ENCODE data around the gene UGT1A7.
"Not testable (repeated sequence)": the region's sequence is repeated elsewhere in the genome, so short reads cannot be mapped to it uniquely, and the experiment has no call there.

UGT1A7 gene

GRCh38 chr2:233651430-233651829, 30.3 kb upstream of the UGT1A7 start:
- TF ChIP-seq ESRRG (CRISPR knock-in tag; IDR thresholded peaks at IDR 0.05) (no peak), TCF4 (CRISPR knock-in tag; IDR thresholded peaks at IDR 0.05; ENCODE audit: borderline replicate concordance) (no peak), GLIS3 (CRISPR knock-in tag; IDR thresholded peaks at IDR 0.05) (no peak), SNAI2 (CRISPR knock-in tag; IDR thresholded peaks at IDR 0.05) (no peak), ZC3H10 (CRISPR knock-in tag; IDR thresholded peaks at IDR 0.05) (no peak), CSDC2 (CRISPR knock-in tag; IDR thresholded peaks at IDR 0.05) (no peak), TSHZ2 (CRISPR knock-in tag; IDR thresholded peaks at IDR 0.05) (no peak), ZNF8 (CRISPR knock-in tag; IDR thresholded peaks at IDR 0.05) (no peak), CREB5 (CRISPR knock-in tag; IDR thresholded peaks at IDR 0.05; ENCODE audit: low read depth) (no peak)
- ATAC-seq: no peak

GRCh38 chr2:233654501-233654900, 27.2 kb upstream of the UGT1A7 start:
- ATAC-seq: no peak
- TF ChIP-seq ZNF8 (CRISPR knock-in tag; IDR thresholded peaks at IDR 0.05) (no peak), POU6F1 (CRISPR knock-in tag; IDR thresholded peaks at IDR 0.05; ENCODE audit: borderline replicate concordance, low read depth) (no peak)

GRCh38 chr2:233655043-233655442, 26.7 kb upstream of the UGT1A7 start:
- ATAC-seq: no peak
- TF ChIP-seq ZNF8 (CRISPR knock-in tag; IDR thresholded peaks at IDR 0.05) (no peak), SNAI2 (CRISPR knock-in tag; IDR thresholded peaks at IDR 0.05) (no peak), CREB5 (CRISPR knock-in tag; IDR thresholded peaks at IDR 0.05; ENCODE audit: low read depth) (no peak), RARB (CRISPR knock-in tag; IDR thresholded peaks at IDR 0.05) (no peak), BACH2 (CRISPR knock-in tag; IDR thresholded peaks at IDR 0.05; ENCODE audit: borderline replicate concordance) (no peak), OSR1 (CRISPR knock-in tag; IDR thresholded peaks at IDR 0.05) (no peak), ESRRG (CRISPR knock-in tag; IDR thresholded peaks at IDR 0.05) (no peak), CSRNP3 (CRISPR knock-in tag; IDR thresholded peaks at IDR 0.05) (no peak), ZC3H10 (CRISPR knock-in tag; IDR thresholded peaks at IDR 0.05) (no peak), ZNF565 (CRISPR knock-in tag; conservative IDR thresholded peaks at IDR 0.05; ENCODE audit: low read depth) (no peak), TSHZ2 (CRISPR knock-in tag; IDR thresholded peaks at IDR 0.05) (no peak), POU6F1 (CRISPR knock-in tag; IDR thresholded peaks at IDR 0.05; ENCODE audit: borderline replicate concordance, low read depth) (no peak), ARNTL (CRISPR knock-in tag; IDR thresholded peaks at IDR 0.05; ENCODE audit: borderline replicate concordance, low read depth) (no peak), PPARA (CRISPR knock-in tag; IDR thresholded peaks at IDR 0.05; ENCODE audit: borderline replicate concordance) (no peak), ISL1 (CRISPR knock-in tag; IDR thresholded peaks at IDR 0.05) (no peak), TOX (CRISPR knock-in tag; IDR thresholded peaks at IDR 0.05; ENCODE audit: borderline replicate concordance) (no peak), ZFP3 (CRISPR knock-in tag; IDR thresholded peaks at IDR 0.05) (no peak)

- ATAC-seq: not testable (repeated sequence)
Measured at GRCh38 chr2:233655943-233656342, 25.8 kb upstream of the UGT1A7 start.
